HEK293 (cell line): ENCODE data around the gene SBSN.

Experiments used
- CTCF ChIP-seq: fragments of 450-650 bp; formaldehyde crosslinking; IDR thresholded peaks from 2 replicates; pipeline ENCODE4 v1.5.1; 2016; ENCODE audit warnings: missing biosample characterization, missing genetic modification characterization
- OVOL3 ChIP-seq: fragments of 450-650 bp; formaldehyde crosslinking; IDR thresholded peaks from 2 replicates; pipeline ENCODE4 v1.5.1; 2016; ENCODE audit warnings: missing biosample characterization, missing genetic modification characterization
- REST ChIP-seq: fragments of 450-650 bp; formaldehyde crosslinking; IDR thresholded peaks from 2 replicates; pipeline ENCODE4 v1.5.1; 2016; ENCODE audit warnings: missing biosample characterization, missing genetic modification characterization
- YY1 ChIP-seq: fragments of 450-650 bp; formaldehyde crosslinking; IDR thresholded peaks from 2 replicates; pipeline ENCODE4 v1.5.1; 2018; ENCODE audit warnings: missing biosample characterization, missing genetic modification characterization
- ZNF280D ChIP-seq: fragments of 450-650 bp; formaldehyde crosslinking; IDR thresholded peaks from 2 replicates; pipeline ENCODE4 v1.5.1; 2016; ENCODE audit warnings: missing biosample characterization, missing genetic modification characterization
- ZNF558 ChIP-seq: fragments of 450-650 bp; formaldehyde crosslinking; IDR thresholded peaks from 2 replicates; pipeline ENCODE4 v1.5.1; 2016; ENCODE audit warnings: missing biosample characterization, missing genetic modification characterization

GRCh38 chr19:35488677-35489076 lies 39.4 kb downstream of the SBSN start:
- TF ChIP-seq CTCF (tag by site-specific recombination) (no peak), ZNF558 (no peak), OVOL3 (tag by site-specific recombination) (no peak), YY1 (no peak), REST (tag by site-specific recombination) (no peak), ZNF280D (tag by site-specific recombination) (no peak)
